Muscle layer of duodenum (tissue), 2 donors: ENCODE measurements around the gene IFT20.

Source experiments
- H3K27ac ChIP-seq: one replicate; pipeline ENCODE4 v1.7.0; 2013; ENCODE audit warnings: mild to moderate bottlenecking, low read length
- H3K27me3 ChIP-seq: one replicate; pipeline ENCODE4 v1.7.0; 2013; ENCODE audit warnings: low read depth, mild to moderate bottlenecking, control low read depth, low read length
- H3K36me3 ChIP-seq, 2 donors: one replicate each; pipeline ENCODE4 v1.7.0; 2013; ENCODE audit warnings: low read length in 2 of 2, control low read depth in 1 of 2, mild to moderate bottlenecking in 1 of 2; ENCODE audit not compliant: insufficient read depth in 2 of 2, control insufficient read depth in 1 of 2
- H3K4me1 ChIP-seq, 2 donors: one replicate each; pipeline ENCODE4 v1.7.0; 2013; ENCODE audit warnings: low read length in 2 of 2, mild to moderate bottlenecking in 2 of 2, control low read depth in 1 of 2, moderate library complexity in 1 of 2; ENCODE audit not compliant: insufficient read depth in 2 of 2, control insufficient read depth in 1 of 2
- H3K4me3 ChIP-seq, 2 donors: one replicate each; pipeline ENCODE4 v1.7.0; 2013; ENCODE audit warnings: low read length in 2 of 2, low read depth in 1 of 2, mild to moderate bottlenecking in 1 of 2
- H3K9me3 ChIP-seq, 2 donors: one replicate each; pipeline ENCODE4 v1.7.0; 2013; ENCODE audit warnings: low read length in 2 of 2, control low read depth in 1 of 2, mild to moderate bottlenecking in 1 of 2; ENCODE audit not compliant: control insufficient read depth in 1 of 2
- donor health status: healthy.

The IFT20 gene, protein sequence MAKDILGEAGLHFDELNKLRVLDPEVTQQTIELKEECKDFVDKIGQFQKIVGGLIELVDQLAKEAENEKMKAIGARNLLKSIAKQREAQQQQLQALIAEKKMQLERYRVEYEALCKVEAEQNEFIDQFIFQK

DNA sequence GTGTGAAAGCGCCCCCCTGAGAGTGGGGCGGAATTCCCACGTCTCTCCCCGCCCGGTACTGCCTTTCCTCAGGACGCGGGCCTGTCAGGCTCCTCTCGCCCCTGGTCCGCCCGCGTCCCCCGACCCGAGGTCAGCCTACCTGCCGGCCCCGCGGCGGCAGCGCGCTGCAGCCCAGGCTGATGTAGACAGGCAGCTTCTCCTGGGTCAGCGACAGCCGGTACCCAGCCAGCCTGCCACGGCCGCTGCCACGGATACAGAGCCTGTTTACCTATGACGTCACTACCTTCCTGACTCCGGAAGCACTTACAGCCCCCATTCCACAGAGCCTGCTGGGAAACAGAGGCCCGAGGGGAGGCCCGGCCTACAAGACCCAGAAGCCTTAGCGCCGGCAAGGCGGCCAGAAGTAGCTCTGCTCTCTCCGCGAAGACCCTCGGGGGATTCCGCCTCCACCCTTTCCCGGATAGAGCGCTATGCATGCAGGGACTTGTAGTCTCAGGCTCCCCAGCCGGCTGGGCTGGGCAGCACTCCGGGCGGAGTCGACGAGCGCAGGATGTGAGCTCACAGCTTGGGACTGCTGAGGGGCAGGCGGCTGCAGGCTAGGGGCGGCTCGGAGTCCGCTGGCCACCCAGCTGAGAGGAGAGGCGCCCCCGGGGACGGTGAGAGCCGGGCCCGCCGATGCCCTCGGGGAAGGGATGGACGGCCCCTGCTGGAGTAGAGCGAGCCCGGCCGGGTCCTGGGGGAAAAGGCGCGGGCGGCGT is at the start of gene IFT20, which contains the start of gene TNFAIP1:
Gene IFT20, minus strand, starts transcription at position 272 of the 758 bp plus-strand sequence. CDS start 3,487 bp downstream, outside the sequence.
Gene TNFAIP1, plus strand, starts transcription at position 561 of the 758 bp plus-strand sequence. CDS start 3,761 bp downstream, outside the sequence.
- Histone ChIP-seq H3K9me3 (no peaks in the 10 kb centered on the region), H3K4me1 (peaks cover 18 to 43% of the 10 kb centered on the region in 2 donors), H3K27ac (peak within 1 kb of the TSS; percentile 94), H3K4me3 (peak within 1 kb of the TSS; percentile 74 to 89), H3K36me3 (peaks cover 14 to 27% of the 10 kb centered on the region in 2 donors), H3K27me3 (no peaks in the 10 kb centered on the region)

DNA sequence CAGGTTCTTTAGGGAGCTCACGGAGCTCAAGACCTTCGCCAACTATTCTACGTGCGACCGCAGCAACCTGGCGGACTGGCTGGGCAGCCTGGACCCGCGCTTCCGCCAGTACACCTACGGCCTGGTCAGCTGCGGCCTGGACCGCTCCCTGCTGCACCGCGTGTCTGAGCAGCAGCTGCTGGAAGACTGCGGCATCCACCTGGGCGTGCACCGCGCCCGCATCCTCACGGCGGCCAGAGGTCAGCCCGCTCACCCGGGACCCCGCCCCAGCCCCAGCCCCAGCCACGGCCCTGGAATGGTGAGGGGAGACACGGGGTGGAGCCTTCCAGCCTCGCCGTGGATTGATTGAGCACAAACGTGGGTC is 49.7 kb upstream of the IFT20 start:
- H3K4me1 ChIP-seq: peaks cover 0 to 14% of the 10 kb centered on the region in 2 donors
- no peaks in the 10 kb centered on the region for H3K27me3 ChIP-seq
- H3K9me3 ChIP-seq: no peaks in the 10 kb centered on the region
- H3K27ac ChIP-seq: no peak overlapping the region
- peak overlapping the region; percentile 51 to 63 for H3K4me3 ChIP-seq
- peaks cover 17 to 27% of the 10 kb centered on the region in 2 donors for H3K36me3 ChIP-seq

DNA sequence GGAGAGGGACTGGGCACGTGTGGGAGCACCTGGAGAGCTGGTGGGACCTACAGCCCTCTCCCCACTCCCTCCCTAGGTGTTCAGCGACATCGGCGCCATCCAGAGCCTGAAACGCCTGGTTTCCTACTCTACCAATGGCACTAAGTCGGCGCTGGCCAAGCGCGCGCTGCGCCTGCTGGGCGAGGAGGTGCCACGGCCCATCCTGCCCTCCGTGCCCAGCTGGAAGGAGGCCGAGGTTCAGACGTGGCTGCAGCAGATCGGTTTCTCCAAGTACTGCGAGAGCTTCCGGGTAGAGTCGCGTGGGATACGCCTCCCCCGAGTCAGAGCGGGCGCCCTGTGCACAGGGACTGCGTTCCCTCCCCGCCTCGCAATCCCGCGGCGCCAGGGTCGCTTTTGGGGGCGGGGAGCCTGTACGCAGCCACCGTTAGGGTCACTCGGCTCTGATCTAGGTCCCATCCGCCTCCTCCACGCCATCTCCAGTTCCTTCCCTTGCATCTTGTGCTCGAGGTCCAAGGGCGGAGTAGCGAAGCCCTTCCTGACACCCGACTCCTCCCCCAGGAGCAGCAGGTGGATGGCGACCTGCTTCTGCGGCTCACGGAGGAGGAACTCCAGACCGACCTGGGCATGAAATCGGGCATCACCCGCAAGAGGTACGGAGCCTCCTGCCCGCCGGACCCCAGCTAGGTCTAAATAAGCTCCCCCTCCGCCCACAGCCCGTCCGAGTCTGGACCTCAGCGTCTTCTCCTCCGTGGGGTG is 49.2 kb upstream of the IFT20 start:
- no peaks in the 10 kb centered on the region for H3K9me3 ChIP-seq
- H3K36me3 ChIP-seq: peaks cover 11 to 23% of the 10 kb centered on the region in 2 donors
- H3K4me3 ChIP-seq: peak overlapping the region; percentile 51 to 63
- no peaks in the 10 kb centered on the region for H3K27me3 ChIP-seq
- no peak overlapping the region for H3K27ac ChIP-seq
- peaks cover 0 to 14% of the 10 kb centered on the region in 2 donors for H3K4me1 ChIP-seq

DNA sequence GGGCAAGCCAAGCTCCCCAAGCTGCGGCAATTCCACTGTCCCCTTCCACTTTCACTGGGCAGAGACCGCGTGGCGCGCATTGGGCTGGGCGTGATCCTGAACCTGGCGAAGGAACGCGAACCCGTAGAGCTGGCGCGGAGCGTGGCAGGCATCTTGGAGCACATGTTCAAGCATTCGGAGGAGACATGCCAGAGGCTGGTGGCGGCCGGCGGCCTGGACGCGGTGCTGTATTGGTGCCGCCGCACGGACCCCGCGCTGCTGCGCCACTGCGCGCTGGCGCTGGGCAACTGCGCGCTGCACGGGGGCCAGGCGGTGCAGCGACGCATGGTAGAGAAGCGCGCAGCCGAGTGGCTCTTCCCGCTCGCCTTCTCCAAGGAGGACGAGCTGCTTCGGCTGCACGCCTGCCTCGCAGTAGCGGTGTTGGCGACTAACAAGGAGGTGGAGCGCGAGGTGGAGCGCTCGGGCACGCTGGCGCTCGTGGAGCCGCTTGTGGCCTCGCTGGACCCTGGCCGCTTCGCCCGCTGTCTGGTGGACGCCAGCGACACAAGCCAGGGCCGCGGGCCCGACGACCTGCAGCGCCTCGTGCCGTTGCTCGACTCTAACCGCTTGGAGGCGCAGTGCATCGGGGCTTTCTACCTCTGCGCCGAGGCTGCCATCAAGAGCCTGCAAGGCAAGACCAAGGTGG is 46.0 kb upstream of the IFT20 start:
- Histone ChIP-seq H3K27ac (no peak overlapping the region), H3K4me3 (peak overlapping the region in 1 of 2 donors; percentile 28)

DNA sequence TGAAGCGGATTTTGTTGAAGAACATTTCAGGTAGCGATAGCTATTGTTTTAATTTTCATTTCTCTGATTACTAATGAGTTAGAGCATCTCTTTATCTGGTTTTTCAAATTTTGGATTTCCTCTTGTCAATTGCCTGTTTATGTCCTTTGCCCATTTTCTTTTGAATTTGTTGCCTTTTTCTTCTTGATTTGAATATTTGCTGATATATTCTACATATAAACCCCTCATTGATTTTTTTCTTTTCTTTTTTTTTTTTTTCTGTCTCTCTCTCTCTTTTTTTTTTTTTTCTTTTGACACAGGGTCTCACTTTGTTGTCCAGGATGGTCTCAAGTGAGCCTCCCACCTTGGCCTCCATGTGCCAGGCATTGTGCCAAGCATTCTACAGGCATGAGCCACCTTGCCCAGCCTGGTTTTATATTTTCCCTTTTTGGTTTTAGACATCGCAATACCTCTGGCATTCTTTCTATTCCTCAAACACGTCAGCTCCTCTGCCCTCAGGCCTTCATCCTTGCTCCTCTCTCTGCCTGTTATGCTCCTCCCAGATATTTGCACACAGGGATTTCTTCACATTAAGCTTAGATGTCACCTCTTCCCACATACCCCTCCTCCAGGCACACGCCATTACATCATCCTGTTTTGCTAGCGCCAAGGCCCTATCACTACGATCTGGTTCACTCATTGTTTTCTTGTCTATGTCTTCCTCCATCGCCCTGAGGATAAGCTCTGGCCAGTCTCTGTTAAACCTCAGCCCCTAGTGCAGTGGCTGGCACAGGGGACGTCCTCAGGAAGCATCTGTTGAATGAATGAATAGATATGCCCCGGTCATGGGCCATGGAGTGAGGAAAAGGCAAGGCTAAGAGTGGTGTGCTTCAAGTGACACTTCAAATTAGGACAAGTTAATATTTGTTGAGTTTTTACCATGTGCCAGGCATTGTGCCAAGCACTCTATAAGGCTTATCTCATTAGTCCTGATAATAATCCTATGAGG is 44.8 kb upstream of the IFT20 start:
- H3K27ac ChIP-seq: no peak overlapping the region
- H3K4me3 ChIP-seq: no peak overlapping the region
- H3K9me3 ChIP-seq: no peaks in the 10 kb centered on the region

More for the DNA sequence above, 46.0 kb upstream of the IFT20 start:
- Histone ChIP-seq H3K27me3 (no peaks in the 10 kb centered on the region), H3K4me1 (peaks cover 0 to 14% of the 10 kb centered on the region in 2 donors), H3K9me3 (no peaks in the 10 kb centered on the region), H3K36me3 (peaks cover 0 to 6% of the 10 kb centered on the region in 2 donors)

DNA sequence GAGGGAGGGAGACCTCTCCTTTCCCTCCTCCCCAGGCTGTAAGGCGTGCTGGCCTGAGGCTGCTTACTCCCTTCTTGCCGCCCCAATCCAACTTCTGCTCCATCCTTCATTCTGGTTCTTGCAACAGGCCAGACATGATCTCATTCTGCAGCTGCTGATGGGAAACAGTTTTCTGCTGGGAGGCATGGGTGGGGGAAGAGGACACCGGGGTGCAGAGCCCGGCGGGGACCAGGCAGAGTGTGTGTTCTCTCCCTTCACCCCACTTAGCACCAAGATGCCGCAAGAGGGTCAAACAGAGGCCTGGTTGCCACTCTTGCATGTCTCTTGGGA is 37.6 kb upstream of the IFT20 start:
- H3K36me3 ChIP-seq: no peaks in the 10 kb centered on the region
- H3K27me3 ChIP-seq: peaks cover 5% of the 10 kb centered on the region
- H3K9me3 ChIP-seq: no peaks in the 10 kb centered on the region
- peaks cover 16% of the 10 kb centered on the region in 2 donors for H3K4me1 ChIP-seq
- H3K4me3 ChIP-seq: peak overlapping the region; percentile 55 to 78
- H3K27ac ChIP-seq: no peak overlapping the region

More for the DNA sequence above, 44.8 kb upstream of the IFT20 start:
- Histone ChIP-seq H3K36me3 (peaks cover 0 to 6% of the 10 kb centered on the region in 2 donors), H3K4me1 (peaks cover 0 to 11% of the 10 kb centered on the region in 2 donors), H3K27me3 (no peaks in the 10 kb centered on the region)

DNA sequence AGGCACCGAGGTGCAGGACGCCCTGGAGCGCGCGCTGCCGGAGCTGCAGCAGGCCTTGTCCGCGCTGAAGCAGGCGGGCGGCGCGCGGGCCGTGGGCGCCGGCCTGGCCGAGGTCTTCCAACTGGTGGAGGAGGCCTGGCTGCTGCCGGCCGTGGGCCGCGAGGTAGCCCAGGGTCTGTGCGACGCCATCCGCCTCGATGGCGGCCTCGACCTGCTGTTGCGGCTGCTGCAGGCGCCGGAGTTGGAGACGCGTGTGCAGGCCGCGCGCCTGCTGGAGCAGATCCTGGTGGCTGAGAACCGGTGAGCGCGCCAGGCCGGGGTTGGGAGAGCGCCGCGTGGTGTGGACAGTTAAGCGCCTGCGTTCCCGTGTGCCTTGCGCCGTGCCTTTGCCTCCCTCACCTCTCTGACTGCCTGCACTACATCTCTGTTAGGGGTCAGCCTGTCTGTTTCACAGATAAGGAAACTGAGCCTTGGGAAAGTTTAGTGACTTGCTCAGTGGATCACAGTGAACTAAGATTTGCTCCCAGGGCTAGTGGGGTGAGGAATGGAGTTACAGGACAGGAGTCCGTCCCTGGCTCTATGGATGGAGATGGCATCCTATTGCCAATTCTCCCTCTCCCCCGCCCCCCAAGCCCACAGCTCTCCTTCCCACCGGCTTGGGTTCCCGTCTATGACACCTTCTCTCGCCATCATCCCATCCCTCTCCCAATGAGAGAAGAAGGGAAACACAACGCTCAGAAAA is 37.1 kb upstream of the IFT20 start:
- Histone ChIP-seq H3K4me1 (peaks cover 16% of the 10 kb centered on the region in 2 donors), H3K27ac (no peak overlapping the region), H3K4me3 (peak overlapping the region; percentile 55 to 78)

DNA sequence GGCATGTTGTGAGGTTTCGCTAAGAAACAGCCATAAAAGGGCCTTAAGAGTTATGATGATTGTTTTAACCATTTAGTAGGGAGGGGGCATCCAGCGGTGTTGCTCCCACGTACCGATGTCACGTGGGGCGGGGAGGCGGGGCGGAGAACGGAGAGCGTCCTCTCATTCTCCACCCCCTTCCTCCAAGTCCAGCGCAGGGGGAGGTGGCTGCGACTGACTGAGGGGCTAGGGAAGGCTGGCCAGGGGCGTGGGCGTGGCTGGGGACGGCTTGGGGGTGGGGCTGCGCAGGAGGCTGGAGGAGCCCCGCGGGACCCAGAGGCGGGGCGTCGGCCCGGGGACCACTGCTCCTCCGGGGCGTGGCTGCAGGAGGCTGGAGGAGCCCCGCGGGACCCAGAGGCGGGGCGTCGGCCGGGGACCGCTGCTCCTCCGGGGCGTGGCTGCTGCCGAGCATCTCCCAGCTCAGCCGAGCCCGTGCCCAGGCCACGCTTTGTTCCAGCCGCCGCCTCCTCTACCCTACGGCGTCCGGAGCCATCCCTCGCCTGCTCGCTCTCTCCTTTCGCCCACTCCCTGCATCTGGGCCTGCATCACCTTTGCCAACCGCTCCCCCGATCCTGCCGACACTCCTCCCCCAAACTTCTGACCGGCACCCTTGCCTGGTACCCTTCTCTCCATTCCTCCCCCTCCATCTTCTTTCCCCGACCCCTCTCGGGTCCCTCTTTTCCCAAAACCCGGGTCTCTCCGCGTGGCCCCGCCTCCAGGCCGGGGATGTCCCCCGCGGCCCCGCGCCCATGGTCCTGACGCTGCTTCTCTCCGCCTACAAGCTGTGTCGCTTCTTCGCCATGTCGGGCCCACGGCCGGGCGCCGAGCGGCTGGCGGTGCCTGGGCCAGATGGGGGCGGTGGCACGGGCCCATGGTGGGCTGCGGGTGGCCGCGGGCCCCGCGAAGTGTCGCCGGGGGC is 36.3 kb upstream of the IFT20 start, which contains the start of gene SARM1:
Gene SARM1, plus strand, starts transcription at position 450 of the 958 bp plus-strand sequence. Its CDS starts 339 bp downstream, at position 789.
- peaks cover 0 to under 1% of the 10 kb centered on the region in 2 donors for H3K36me3 ChIP-seq
- H3K27ac ChIP-seq: peak within 1 kb of the TSS; percentile 56
- peaks cover 16% of the 10 kb centered on the region in 2 donors for H3K4me1 ChIP-seq
- H3K9me3 ChIP-seq: no peaks in the 10 kb centered on the region
- H3K4me3 ChIP-seq: peak within 1 kb of the TSS; percentile 60 to 78
- H3K27me3 ChIP-seq: peaks cover 5% of the 10 kb centered on the region

More for the DNA sequence above, 37.1 kb upstream of the IFT20 start:
- Histone ChIP-seq H3K36me3 (no peaks in the 10 kb centered on the region), H3K27me3 (peaks cover 5% of the 10 kb centered on the region), H3K9me3 (no peaks in the 10 kb centered on the region)

DNA sequence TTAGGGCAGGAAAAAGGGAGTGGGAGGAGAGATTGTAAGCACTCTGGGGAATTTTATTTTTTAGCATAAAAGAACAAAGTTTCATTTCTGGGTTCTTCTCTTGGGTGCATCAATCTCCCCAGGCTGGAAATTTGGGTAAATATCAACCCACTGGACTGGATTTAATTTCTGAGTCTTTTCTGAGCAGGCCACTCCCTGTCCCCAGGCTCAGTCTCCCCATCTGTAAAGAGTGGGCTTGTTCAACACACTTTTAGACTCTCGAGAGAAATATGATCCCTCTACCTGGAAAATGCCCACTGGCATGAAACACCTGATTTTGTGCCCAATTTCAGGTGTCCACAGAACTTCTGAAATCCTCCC is 35.5 kb upstream of the IFT20 start:
- H3K27ac ChIP-seq: peak overlapping the region; percentile 56
- peaks cover 0 to 4% of the 10 kb centered on the region in 2 donors for H3K36me3 ChIP-seq
- peaks cover 5% of the 10 kb centered on the region for H3K27me3 ChIP-seq
- no peak overlapping the region for H3K4me3 ChIP-seq
- H3K9me3 ChIP-seq: no peaks in the 10 kb centered on the region
- H3K4me1 ChIP-seq: peaks cover 16% of the 10 kb centered on the region in 2 donors
